Thymus (tissue), 11 donors: Measurements from ENCODE around the gene PLGRKT. TPM values are rescaled to one million over a fixed set of nuclear protein-coding genes. Genes with fewer than 3 reads are reported as not detected.
"Not testable (repeated sequence)": the region's sequence is repeated elsewhere in the genome, so short reads cannot be mapped to it uniquely, and the experiment has no call there.

Experiments used
- DNase-seq, 9 donors: peaks; one replicate each; pipeline ENCODE4 v3.0.0-alpha.2; 2013; ENCODE audit warnings: low spot score in 9 of 9, low read depth in 6 of 9, missing footprints in 1 of 9
- H3K27ac ChIP-seq, 2 donors: one replicate each; pipeline ENCODE4 v1.5.1; 2013; ENCODE audit warnings: control low read depth in 1 of 2, low read depth in 1 of 2, low read length in 1 of 2, mild to moderate bottlenecking in 1 of 2, moderate library complexity in 1 of 2
- H3K27me3 ChIP-seq, 2 donors: one replicate each; pipeline ENCODE4 v1.5.1; 2013; ENCODE audit warnings: low read length in 1 of 2; ENCODE audit not compliant: control insufficient read depth in 2 of 2, insufficient read depth in 1 of 2
- H3K36me3 ChIP-seq, 2 donors: one replicate each; pipeline ENCODE4 v1.5.1; 2013; ENCODE audit warnings: low read length in 1 of 2, mild to moderate bottlenecking in 1 of 2, moderate library complexity in 1 of 2; ENCODE audit not compliant: control insufficient read depth in 2 of 2, insufficient read depth in 2 of 2
- H3K4me1 ChIP-seq, 2 donors: one replicate each; pipeline ENCODE4 v1.5.1; 2013; ENCODE audit warnings: low read length in 2 of 2; ENCODE audit not compliant: control insufficient read depth in 2 of 2, insufficient read depth in 2 of 2
- H3K4me3 ChIP-seq, 2 donors: one replicate each; pipeline ENCODE4 v1.5.1; 2013; ENCODE audit warnings: low read length in 2 of 2, control low read depth in 1 of 2, mild to moderate bottlenecking in 1 of 2
- H3K9me3 ChIP-seq, 2 donors: one replicate each; pipeline ENCODE4 v1.5.1; 2013; ENCODE audit warnings: low read length in 1 of 2, mild to moderate bottlenecking in 1 of 2; ENCODE audit not compliant: control insufficient read depth in 2 of 2, insufficient read depth in 1 of 2
- WGBS: extraction: QIAGEN DNeasy Blood & Tissue Kit; methylation state at CpG from one replicate; pipeline ENCODE4 v1.1.7; 2013; 5-methylcytosine and 5-hydroxymethylcytosine counted together
- polyA plus RNA-seq: library from polyadenylated mRNA; stranded (reverse); fragments of 200-250 nt; gene quantifications from one replicate; pipeline ENCODE4 v1.2.3, GENCODE V29; 2013
- total RNA-seq: library from RNA; stranded (reverse); fragments of 120-200 nt; gene quantifications from one replicate; pipeline ENCODE4 v1.2.4, GENCODE V29; 2013
- donor health status: healthy.

PLGRKT gene
- total and polyA plus RNA-seq, 2 donors: 38.8 to 53.7 TPM

- H3K27ac ChIP-seq: no peak overlapping the region
- peaks cover 0 to 4% of the 10 kb centered on the region in 2 donors for H3K4me1 ChIP-seq
- no peaks in the 10 kb centered on the region for H3K27me3 ChIP-seq
- no peak overlapping the region for H3K4me3 ChIP-seq
- H3K9me3 ChIP-seq: no peaks in the 10 kb centered on the region
- no peak for DNase-seq
- H3K36me3 ChIP-seq: no peaks in the 10 kb centered on the region
- WGBS: 97% methylated on average over 5 of the region's 5 CpGs
Observed at GRCh38 chr9:5448461-5449435, 11.0 kb upstream of the PLGRKT start.

- Histone ChIP-seq H3K4me3 (no peak overlapping the region), H3K27ac (no peak overlapping the region), H3K9me3 (no peaks in the 10 kb centered on the region), H3K27me3 (no peaks in the 10 kb centered on the region), H3K4me1 (peaks cover 0 to 4% of the 10 kb centered on the region in 2 donors), H3K36me3 (no peaks in the 10 kb centered on the region)
- no peak for DNase-seq
- WGBS: 98% methylated on average over 2 of the region's 2 CpGs
Observed at GRCh38 chr9:5448016-5448415, 10.3 kb upstream of the PLGRKT start.

- peaks cover 0 to 4% of the 10 kb centered on the region in 2 donors for H3K4me1 ChIP-seq
- no peak for DNase-seq
- H3K36me3 ChIP-seq: no peaks in the 10 kb centered on the region
- 92% methylated on average over 3 of the region's 3 CpGs for WGBS
- H3K27me3 ChIP-seq: no peaks in the 10 kb centered on the region
- H3K9me3 ChIP-seq: no peaks in the 10 kb centered on the region
- H3K27ac ChIP-seq: no peak overlapping the region
- no peak overlapping the region for H3K4me3 ChIP-seq
Observed at GRCh38 chr9:5447337-5447736, 9.6 kb upstream of the PLGRKT start.

GRCh38 chr9:5446451-5447236 lies 8.9 kb upstream of the PLGRKT start:
- no peaks in the 10 kb centered on the region for H3K36me3 ChIP-seq
- H3K9me3 ChIP-seq: no peaks in the 10 kb centered on the region
- no peaks in the 10 kb centered on the region for H3K27me3 ChIP-seq
- H3K4me1 ChIP-seq: peaks cover 0 to 4% of the 10 kb centered on the region in 2 donors
- WGBS: 92% methylated on average over 3 of the region's 3 CpGs
- no peak overlapping the region for H3K4me3 ChIP-seq
- no peak overlapping the region for H3K27ac ChIP-seq
- no peak for DNase-seq

- no peak overlapping the region for H3K27ac ChIP-seq
Observed at GRCh38 chr9:5445886-5446285, 8.2 kb upstream of the PLGRKT start.

GRCh38 chr9:5445096-5445495 lies 7.4 kb upstream of the PLGRKT start:
- not testable (repeated sequence) for DNase-seq, H3K9me3 ChIP-seq, H3K27ac ChIP-seq, H3K4me3 ChIP-seq, H3K4me1 ChIP-seq, H3K36me3 ChIP-seq, H3K27me3 ChIP-seq
- WGBS: 98% methylated on average over 4 of the region's 4 CpGs

More at GRCh38 chr9:5445886-5446285, 8.2 kb upstream of the PLGRKT start:
- H3K4me1 ChIP-seq: peaks cover 0 to 4% of the 10 kb centered on the region in 2 donors
- no peaks in the 10 kb centered on the region for H3K36me3 ChIP-seq
- no peaks in the 10 kb centered on the region for H3K27me3 ChIP-seq
- DNase-seq: no peak
- no peak overlapping the region for H3K4me3 ChIP-seq
- H3K9me3 ChIP-seq: no peaks in the 10 kb centered on the region

GRCh38 chr9:5443850-5444249 lies 6.1 kb upstream of the PLGRKT start:
- no peak for DNase-seq
- no peak overlapping the region for H3K4me3 ChIP-seq
- 90% methylated on average over 2 of the region's 2 CpGs for WGBS
- H3K36me3 ChIP-seq: no peaks in the 10 kb centered on the region
- H3K4me1 ChIP-seq: peaks cover 0 to under 1% of the 10 kb centered on the region in 2 donors
- H3K27me3 ChIP-seq: no peaks in the 10 kb centered on the region
- no peaks in the 10 kb centered on the region for H3K9me3 ChIP-seq
- no peak overlapping the region for H3K27ac ChIP-seq

GRCh38 chr9:5442400-5443011 lies 4.8 kb upstream of the PLGRKT start:
- no peak overlapping the region for H3K4me3 ChIP-seq
- H3K27ac ChIP-seq: no peak overlapping the region
- H3K36me3 ChIP-seq: no peaks in the 10 kb centered on the region
- no peaks in the 10 kb centered on the region for H3K9me3 ChIP-seq
- no peaks in the 10 kb centered on the region for H3K27me3 ChIP-seq
- DNase-seq: peak in 2 of 9 donors; percentile 37 to 61
- H3K4me1 ChIP-seq: peaks cover 0 to 10% of the 10 kb centered on the region in 2 donors
- WGBS: 51% methylated on average over 2 of the region's 2 CpGs
